Stimulated activated naive CD8-positive, alpha-beta T cell treated with anti-CD3 and anti-CD28 coated beads, Interleukin-15, amount 100 ng/mL, for 72 hours (primary cell): ENCODE data around the gene WDR1.
"Not testable (repeated sequence)": the region's sequence is repeated elsewhere in the genome, so short reads cannot be mapped to it uniquely, and the experiment has no call there.

ENCODE experiments used
- ATAC-seq: fragments of 150-1000 bp; cut with Tn5 transposase; 2 replicates; pipeline ENCODE4 v1.10.0; 2021; ENCODE audit warnings: mild to moderate bottlenecking, moderate library complexity
- DNase-seq, 2 donors: peaks; one replicate each; pipeline ENCODE4 v3.0.0; 2021 to 2022
- H3K27ac Mint-ChIP-seq, 2 donors: one replicate each; pipeline ENCODE4 v1.8.0; 2022; ENCODE audit warnings: mild to moderate bottlenecking in 2 of 2, mixed read lengths in 2 of 2, moderate library complexity in 2 of 2
- H3K27me3 Mint-ChIP-seq: one replicate; pipeline ENCODE4 v1.8.0; 2022; ENCODE audit warnings: mixed read lengths
- H3K4me1 Mint-ChIP-seq: one replicate; pipeline ENCODE4 v1.8.0; 2022; ENCODE audit warnings: mild to moderate bottlenecking, mixed read lengths
- H3K4me3 Mint-ChIP-seq, 2 donors: one replicate each; pipeline ENCODE4 v1.8.0; 2022; ENCODE audit warnings: mild to moderate bottlenecking in 2 of 2, mixed read lengths in 2 of 2, moderate library complexity in 1 of 2
- H3K9me3 Mint-ChIP-seq, 2 donors: one replicate each; pipeline ENCODE4 v1.8.0; 2022; ENCODE audit warnings: mixed read lengths in 2 of 2

WDR1 gene

DNA sequence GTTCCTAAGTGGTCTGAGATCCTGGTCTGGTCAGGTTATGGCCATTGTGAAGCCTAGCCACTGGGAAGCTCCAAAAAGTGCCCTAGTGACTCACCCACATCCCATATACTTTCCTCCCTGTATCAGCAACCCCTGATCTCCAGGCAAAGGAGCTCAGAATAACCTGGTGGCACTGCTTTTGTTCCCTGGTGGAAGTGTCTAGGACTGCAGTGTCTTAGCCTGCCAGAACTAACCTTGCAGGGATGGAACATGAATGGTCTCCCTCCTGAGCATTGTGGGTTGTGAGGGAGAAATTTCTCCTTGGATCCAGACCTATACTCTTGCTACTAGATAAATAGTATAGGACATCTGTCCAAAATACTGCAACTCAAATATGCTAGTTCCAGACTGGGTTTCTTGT is 27.9 kb upstream of the WDR1 start:
- no peaks in the 10 kb centered on the region for H3K9me3 Mint-ChIP-seq
- H3K27ac Mint-ChIP-seq, result no peak overlapping the region
- no peaks in the 10 kb centered on the region for H3K4me1 Mint-ChIP-seq
- no peak overlapping the region for H3K4me3 Mint-ChIP-seq
- H3K27me3 Mint-ChIP-seq, result no peaks in the 10 kb centered on the region
- ATAC-seq (no peak), DNase-seq (no peak)

DNA sequence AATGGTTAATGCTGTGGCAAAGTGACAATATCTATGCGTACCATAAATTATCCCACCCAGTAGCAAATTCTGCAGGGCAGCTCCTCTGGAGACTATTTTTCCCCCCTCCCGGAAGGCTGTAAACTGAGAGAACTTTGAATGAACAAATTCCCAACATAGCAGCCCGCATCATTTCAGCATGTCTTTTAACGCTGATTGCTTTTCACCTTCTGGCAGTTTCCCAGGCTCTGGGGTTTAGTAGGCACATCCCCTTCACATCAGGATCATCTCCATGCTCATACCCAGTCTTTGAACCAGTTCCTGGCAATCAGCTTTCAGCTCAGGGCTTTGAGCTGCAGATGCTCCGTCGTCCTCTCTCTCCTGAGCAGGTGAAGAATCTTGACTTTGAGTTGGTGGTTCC is 26.6 kb upstream of the WDR1 start:
- Mint-ChIP-seq H3K9me3 (no peaks in the 10 kb centered on the region), H3K4me1 (no peaks in the 10 kb centered on the region), H3K27me3 (no peaks in the 10 kb centered on the region), H3K4me3 (no peak overlapping the region), H3K27ac (no peak overlapping the region)
- ATAC-seq (no peak), DNase-seq (no peak)

DNA sequence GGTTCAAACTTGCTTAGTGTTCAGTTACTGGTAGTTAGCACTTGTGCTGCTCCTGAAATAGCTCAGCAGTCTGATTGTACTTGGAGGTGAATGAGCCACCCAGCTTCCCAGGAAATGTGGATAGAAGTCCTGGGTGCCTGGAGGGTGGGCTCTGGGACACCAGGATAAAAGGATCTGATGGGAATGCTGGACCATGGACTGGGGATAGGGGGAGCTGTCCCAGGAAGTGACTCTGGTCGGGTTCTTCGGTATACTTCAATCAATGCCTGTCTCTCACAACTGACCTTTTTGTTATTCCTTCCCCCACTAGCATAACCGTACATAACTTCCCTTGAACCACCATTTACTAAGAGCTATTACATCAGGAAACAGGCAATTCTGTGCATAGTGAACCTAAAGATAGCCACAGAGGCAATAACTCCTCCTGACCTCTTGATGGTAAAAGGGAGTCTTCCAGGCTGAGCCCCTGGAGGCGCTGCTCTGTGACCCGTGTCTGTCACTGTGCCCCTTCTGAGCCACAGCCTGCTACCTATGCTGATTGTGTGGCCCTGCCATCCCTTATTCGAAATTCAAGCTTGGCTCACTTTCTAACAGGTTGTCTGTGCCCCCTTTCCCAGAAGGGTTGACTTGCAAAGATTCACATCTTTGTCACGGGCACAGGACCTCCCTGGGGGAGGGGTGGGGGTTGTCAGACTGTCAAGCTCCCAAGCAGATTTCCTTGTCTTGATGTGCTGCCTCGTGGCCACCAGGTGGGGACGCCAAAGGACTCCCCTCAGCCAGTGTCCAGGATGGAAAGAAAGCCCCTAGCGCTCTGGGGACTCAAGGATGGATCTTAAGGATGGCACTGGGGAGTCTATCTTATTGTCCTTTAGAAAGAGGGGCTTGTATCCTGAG is 24.5 kb upstream of the WDR1 start:
- Mint-ChIP-seq H3K27me3 (no peaks in the 10 kb centered on the region), H3K27ac (no peak overlapping the region), H3K4me3 (no peak overlapping the region), H3K9me3 (no peaks in the 10 kb centered on the region), H3K4me1 (no peaks in the 10 kb centered on the region)
- DNase-seq, result no peak
- no peak for ATAC-seq

DNA sequence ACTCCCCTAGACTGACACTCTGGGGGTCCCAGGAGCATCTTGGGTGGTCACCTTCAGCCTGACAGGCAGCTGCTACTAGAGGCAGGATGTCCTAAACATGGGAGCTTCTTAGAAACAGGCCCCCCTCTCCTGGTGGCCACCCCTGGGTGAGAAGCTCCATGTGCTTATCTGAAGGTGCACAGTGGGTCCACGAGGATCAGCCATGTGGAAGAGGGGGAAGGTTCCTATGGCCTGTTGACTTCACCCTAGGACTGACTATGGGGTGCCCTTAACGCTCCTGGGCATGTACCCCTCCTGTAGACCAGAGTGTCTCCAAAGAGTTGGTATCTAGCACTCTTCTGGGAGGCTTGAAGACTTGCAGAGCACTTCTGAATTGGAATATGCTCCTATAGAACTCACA is 22.9 kb upstream of the WDR1 start:
- DNase-seq (no peak), ATAC-seq (no peak)
- no peak overlapping the region for H3K27ac Mint-ChIP-seq
- no peak overlapping the region for H3K4me3 Mint-ChIP-seq
- H3K9me3 Mint-ChIP-seq, result no peaks in the 10 kb centered on the region
- no peaks in the 10 kb centered on the region for H3K27me3 Mint-ChIP-seq
- no peaks in the 10 kb centered on the region for H3K4me1 Mint-ChIP-seq

DNA sequence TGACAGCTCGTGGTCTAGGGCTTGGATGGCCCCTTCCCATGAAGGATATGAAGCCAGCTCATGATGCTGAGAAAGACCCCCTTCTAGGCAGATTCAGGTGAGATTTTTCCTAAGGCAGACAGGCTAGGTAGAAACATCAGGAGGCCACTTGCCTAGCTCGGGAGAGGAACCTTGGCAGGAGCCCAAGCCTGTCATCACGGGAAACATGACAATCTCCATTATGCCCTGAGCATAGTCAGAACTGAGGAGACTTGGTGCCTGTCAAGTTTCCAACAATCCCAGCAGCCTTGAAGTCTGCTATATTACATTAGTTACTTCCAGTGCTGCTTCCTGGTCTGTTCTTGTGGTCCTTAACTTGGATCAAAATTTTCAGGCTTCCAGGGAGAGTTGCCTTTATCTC is 18.7 kb upstream of the WDR1 start:
- ATAC-seq (no peak), DNase-seq (no peak)
- H3K4me1 Mint-ChIP-seq, result peaks cover 6% of the 10 kb centered on the region
- no peak overlapping the region for H3K4me3 Mint-ChIP-seq
- H3K9me3 Mint-ChIP-seq, result peaks cover 0 to 5% of the 10 kb centered on the region in 2 donors
- no peaks in the 10 kb centered on the region for H3K27me3 Mint-ChIP-seq
- H3K27ac Mint-ChIP-seq, result no peak overlapping the region

DNA sequence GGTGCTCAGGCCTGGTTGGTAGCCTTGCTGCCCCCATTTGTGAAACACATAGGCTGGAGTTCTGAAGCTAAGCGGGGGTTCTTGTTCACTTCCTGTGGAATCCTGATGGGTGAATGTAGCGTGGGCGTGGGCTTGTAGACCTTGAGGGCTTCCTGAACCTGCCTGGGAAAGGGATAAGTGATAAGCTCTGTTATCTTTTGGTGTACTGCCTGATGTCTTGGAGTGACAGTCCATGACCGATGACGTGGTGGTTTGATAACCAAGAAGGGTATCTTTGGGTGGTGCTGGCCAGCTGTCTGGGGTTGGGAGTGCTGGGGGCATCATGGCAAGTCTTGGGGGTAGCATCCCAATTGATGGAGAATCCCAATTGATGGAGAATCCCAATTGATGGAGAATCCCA is 17.5 kb upstream of the WDR1 start:
- Mint-ChIP-seq H3K9me3 (peaks cover 0 to 5% of the 10 kb centered on the region in 2 donors), H3K27ac (no peak overlapping the region), H3K4me1 (peaks cover 6% of the 10 kb centered on the region), H3K4me3 (no peak overlapping the region), H3K27me3 (no peaks in the 10 kb centered on the region)
- ATAC-seq (no peak), DNase-seq (no peak)

DNA sequence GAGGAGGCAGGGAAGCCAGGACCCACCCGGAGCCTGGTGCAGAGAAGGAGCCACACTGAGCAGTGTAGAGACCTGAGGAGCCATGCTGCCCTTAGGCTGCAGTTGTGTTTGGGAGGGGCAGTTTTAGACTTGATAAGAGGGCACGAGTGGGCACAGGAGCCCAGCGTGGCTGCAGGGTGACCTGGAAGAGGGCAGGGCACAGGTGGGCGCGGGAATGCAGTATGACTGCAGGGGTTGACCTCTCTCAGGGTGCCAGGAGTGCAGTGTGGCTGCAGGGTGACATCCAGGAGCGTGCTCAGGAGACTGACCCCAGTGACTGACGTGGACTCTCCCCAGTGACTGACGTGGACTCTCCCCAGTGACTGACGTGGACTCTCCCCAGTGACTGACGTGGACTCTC is 14.6 kb upstream of the WDR1 start:
- ATAC-seq (no peak), DNase-seq (no peak)
- no peaks in the 10 kb centered on the region for H3K27me3 Mint-ChIP-seq

DNA sequence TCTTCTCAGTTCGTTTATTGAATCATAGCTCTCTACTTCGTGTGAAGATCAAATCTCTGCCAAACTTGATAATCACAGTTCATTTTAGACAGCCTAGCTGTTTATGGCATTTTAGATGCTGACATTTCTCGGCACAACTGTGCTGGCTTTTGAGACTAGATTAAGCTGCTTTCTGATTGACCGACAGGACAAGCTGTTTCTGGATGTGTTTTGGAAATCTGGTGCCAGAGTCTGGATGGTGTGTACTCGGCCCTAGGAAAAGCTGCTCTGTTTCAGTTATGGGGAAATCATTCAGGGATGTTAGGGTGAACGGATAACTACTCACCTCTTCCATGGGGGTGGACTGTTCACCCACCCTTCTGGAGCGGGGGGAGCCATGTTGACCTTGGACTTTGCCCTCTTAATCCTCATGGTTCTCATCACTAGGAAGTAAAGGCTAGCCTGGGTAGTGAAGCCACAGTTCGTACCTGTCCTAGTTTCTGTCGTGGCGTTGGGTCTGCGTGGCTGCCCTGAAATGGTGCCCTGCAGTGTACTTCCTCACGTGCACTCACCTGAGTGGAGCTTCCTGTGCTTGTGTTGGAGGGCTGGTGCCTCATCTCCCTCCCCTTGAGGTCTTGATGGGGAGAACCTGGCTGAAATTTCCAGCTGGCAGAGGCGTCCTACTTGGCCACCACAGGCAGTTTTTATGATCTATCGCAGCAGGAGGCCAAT is 13.7 kb upstream of the WDR1 start:
- Mint-ChIP-seq H3K4me3 (no peak overlapping the region), H3K4me1 (peaks cover 6% of the 10 kb centered on the region), H3K9me3 (peaks cover 0 to 5% of the 10 kb centered on the region in 2 donors), H3K27me3 (no peaks in the 10 kb centered on the region), H3K27ac (no peak overlapping the region)
- DNase-seq (no peak), ATAC-seq (no peak)

More for the DNA sequence above, 14.6 kb upstream of the WDR1 start:
- H3K27ac Mint-ChIP-seq, result no peak overlapping the region
- H3K4me3 Mint-ChIP-seq, result no peak overlapping the region
- peaks cover 0 to 5% of the 10 kb centered on the region in 2 donors for H3K9me3 Mint-ChIP-seq
- peaks cover 6% of the 10 kb centered on the region for H3K4me1 Mint-ChIP-seq

DNA sequence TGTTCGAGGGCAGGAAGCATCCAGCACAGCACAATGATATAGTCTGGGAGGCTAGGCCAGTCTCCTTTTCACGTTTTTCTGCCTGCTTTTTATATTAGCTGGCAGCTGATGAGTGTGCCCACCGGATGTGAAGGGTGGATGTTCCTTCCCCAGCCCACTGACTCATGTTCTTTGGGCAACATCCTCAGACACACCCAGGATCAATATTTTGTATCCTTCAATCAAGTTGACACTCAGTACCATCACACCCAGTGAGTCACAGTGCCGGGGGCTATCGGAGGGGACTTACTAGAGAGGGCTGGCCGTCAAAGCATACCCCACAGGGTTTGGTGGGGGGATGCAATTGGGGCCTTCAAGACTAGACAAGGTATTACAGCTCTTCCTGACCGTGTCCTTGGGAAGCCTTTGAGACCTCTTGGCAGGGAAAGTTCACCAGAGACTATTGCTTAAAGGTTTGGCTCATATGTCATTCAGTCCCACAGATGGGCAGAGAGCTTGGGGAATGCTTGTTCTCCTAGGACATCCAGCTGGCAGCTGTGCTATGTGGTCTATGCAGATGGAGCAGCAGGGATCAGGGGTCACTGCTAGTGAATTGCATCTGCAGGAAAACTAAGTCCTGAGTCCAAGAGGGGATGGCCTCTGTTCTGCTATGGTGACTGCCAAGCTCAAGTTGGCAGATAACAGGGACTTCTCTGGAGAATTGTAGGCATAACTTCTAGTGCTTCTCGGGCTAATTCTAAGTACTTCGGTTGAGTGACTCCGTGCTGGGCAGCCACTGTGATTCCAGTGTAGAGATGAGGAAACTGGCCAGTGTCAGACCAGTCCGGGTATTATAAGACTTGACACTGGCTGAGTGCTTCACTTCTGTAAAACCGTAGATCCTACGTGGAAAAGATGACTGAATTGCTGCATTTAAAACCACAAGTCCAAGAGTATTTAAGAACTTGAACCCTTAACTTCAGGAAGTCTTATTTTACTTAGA is 12.9 kb upstream of the WDR1 start:
- H3K4me1 Mint-ChIP-seq, result peaks cover 12% of the 10 kb centered on the region
- no peak for ATAC-seq
- DNase-seq, result no peak
- H3K4me3 Mint-ChIP-seq, result no peak overlapping the region
- no peak overlapping the region for H3K27ac Mint-ChIP-seq
- H3K9me3 Mint-ChIP-seq, result peaks cover 0 to 5% of the 10 kb centered on the region in 2 donors
- no peaks in the 10 kb centered on the region for H3K27me3 Mint-ChIP-seq

DNA sequence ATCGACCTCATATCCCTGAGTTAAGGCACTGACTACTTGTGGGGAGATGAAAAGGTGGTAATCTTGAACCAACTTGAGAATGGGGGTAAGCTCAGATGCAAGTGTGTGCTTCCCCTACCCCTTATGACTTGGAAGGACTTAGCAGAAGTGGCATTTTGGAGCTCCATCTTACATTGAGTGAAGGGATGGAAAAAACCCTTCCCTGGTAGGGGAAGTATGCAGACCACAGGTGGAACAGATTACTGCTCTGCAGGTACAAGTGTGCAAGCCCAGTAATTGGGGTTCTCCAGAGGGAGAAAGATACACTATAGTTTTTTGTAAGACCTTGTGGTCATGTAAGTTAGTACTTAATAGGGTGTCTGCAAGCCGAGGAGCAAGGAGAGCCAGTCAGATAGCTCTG is 12.2 kb upstream of the WDR1 start:
- no peak overlapping the region for H3K4me3 Mint-ChIP-seq
- ATAC-seq, result peak; percentile 60
- no peak overlapping the region for H3K27ac Mint-ChIP-seq
- H3K4me1 Mint-ChIP-seq, result peaks cover 15% of the 10 kb centered on the region
- H3K9me3 Mint-ChIP-seq, result no peaks in the 10 kb centered on the region
- H3K27me3 Mint-ChIP-seq, result no peaks in the 10 kb centered on the region
- DNase-seq, result no peak

DNA sequence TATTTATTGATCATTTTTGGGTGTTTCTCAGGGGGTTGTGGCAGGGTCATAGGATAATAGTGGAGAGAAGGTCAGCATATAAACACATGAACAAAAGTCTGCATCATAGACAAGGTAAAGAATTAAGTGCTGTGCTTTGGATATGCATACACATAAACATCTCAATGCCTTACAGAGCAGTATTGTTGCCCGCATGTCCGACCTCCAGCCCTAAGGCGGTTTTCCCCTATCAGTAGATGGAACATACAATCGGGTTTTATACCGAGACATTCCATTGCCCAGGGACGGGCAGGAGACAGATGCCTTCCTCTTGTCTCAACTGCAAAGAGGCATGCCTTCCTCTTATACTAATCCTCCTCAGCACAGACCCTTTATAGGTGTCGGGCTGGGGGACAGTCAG is 10.9 kb upstream of the WDR1 start:
- H3K9me3 Mint-ChIP-seq, H3K4me3 Mint-ChIP-seq, DNase-seq, ATAC-seq, H3K27ac Mint-ChIP-seq, H3K27me3 Mint-ChIP-seq: not testable (repeated sequence)
- H3K4me1 Mint-ChIP-seq, result peaks cover 26% of the 10 kb centered on the region

DNA sequence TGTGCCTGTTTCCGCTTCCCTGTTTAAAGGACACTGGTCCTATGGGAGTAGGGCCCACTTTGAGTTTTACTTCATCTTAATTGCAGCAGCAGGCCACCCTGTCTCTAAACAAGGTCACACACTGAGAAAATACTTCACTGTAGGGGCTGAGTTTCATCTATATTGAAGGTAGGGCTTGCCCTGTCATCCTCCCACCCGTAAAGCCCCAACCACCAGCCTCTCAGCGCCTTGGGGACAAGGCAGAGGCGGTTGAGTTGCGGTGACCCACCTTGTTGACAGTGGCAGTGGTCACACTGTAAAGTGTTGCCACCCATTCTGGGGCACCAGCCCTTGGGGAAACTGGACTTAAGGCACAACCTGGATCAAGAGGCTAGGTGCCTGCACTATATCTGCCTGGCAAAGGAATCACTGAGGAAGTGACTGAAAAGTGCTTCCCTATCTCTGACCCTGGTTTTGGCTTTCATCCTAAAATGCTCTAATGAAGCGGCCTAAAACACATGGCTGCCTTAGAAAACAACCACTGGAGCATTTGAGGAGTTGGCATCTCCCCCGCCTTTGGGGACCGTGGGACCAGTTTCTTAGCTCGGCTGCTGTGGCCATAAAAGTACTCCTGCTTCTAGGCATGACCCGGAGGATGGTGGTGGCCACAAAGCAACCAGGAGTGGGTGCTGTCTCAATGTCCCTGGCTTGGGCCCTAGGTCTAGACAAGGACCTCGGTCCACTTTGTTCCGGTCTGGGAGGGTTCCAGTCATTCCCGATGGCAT is 7.8 kb upstream of the WDR1 start:
- no peaks in the 10 kb centered on the region for H3K9me3 Mint-ChIP-seq
- DNase-seq, result no peak
- ATAC-seq, result peak; percentile 30
- no peaks in the 10 kb centered on the region for H3K27me3 Mint-ChIP-seq
- peak overlapping the region; percentile 83 to 92 for H3K27ac Mint-ChIP-seq
- H3K4me1 Mint-ChIP-seq, result peaks cover 58% of the 10 kb centered on the region
- H3K4me3 Mint-ChIP-seq, result peak overlapping the region; percentile 36 to 45

DNA sequence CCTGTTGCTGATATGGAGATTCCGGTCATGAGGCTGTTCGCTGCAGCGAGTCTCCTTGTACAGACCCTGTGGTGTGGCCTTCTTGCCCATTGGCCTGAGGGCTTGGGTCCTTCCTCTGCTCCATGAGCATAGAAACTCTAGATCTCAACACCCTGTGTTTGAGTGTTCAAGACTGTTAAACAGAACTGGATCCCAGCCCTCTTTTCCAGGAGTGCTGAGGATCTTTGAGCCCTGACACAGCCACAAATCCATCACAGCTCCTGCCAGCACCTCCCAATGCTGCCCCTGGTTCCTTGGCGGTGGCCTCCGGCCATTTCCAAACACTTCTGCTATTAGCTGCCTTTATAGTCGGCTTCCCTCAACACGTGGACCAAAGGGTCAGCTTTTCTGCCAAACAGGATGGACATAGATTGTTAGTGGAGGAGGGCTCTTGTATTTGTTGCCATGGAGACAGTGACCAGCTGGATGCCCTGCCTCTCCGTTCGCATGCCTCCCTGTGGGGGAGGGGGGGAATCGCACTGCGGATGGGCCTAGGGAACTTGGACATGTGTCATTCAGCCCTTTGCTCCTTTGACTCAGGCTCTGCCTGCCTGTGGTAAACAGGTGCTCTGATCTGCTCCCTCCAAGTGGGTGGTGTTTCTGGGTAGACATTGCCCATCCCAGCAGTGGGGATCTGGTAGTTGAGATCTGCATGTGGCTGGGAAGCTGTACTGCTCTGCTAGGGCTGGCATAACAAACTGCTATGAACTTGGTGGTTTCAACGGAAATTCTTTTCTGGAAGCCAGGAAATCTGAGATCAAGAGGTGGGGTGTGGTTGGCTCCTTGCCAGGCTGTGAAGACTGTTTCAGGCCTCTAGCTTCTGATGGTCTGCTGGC is 6.9 kb upstream of the WDR1 start:
- Mint-ChIP-seq H3K4me3 (peak overlapping the region; percentile 36 to 45), H3K27ac (peak overlapping the region; percentile 83 to 92), H3K27me3 (no peaks in the 10 kb centered on the region), H3K9me3 (no peaks in the 10 kb centered on the region), H3K4me1 (peaks cover 67% of the 10 kb centered on the region)
- DNase-seq, result peak in 1 of 2 donors; percentile 55
- ATAC-seq, result peak; percentile 81
